HEK293 (cell line): ENCODE results near the gene UCKL1.
"Not testable (repeated sequence)": the region's sequence is repeated elsewhere in the genome, so short reads cannot be mapped to it uniquely, and the experiment has no call there.

ENCODE experiments used
- CTCF ChIA-PET: fragments of 350-600 bp; formaldehyde crosslinking; extraction: SDS; loops from one replicate; lab custom pipeline; 2021; ENCODE audit warnings: antibody characterized with exemption; lab: Yijun Ruan, JAX
- POLR2A ChIA-PET: fragments of 300-600 bp; formaldehyde crosslinking; extraction: SDS; loops from one replicate; lab custom pipeline; 2020; ENCODE audit warnings: antibody characterized with exemption, inconsistent platforms; lab: Yijun Ruan, JAX
- H3K27ac ChIP-seq: fragments of 200-500 bp; sonication (Bioruptor generic); 2 replicates; pipeline ENCODE4 v1.5.1; 2014; ENCODE audit warnings: low read depth, low read length, control low read depth, inconsistent platforms; ENCODE audit errors: extremely low read depth
- H3K36me3 ChIP-seq, 2 experiments: fragments of 200-500 bp in 1 of 2; sonication (Bioruptor generic) in 1 of 2; 1 replicate in 1 of 2; 2 replicates in 1 of 2; pipeline ENCODE4 v1.5.1; 2014 to 2017; ENCODE audit warnings: inconsistent platforms in 2 of 2, low read length in 2 of 2; ENCODE audit not compliant: control insufficient read depth in 2 of 2, insufficient read depth in 1 of 2
- H3K4me1 ChIP-seq: fragments of 200-500 bp; sonication (Bioruptor generic); 2 replicates; pipeline ENCODE4 v1.5.1; 2014; ENCODE audit warnings: mild to moderate bottlenecking, low read length, inconsistent platforms; ENCODE audit not compliant: control insufficient read depth, insufficient read depth
- H3K4me3 ChIP-seq: 2 replicates; pipeline ENCODE4 v1.5.1; 2011; ENCODE audit warnings: low read depth, mild to moderate bottlenecking, control low read depth, low read length, moderate library complexity
- H3K9me3 ChIP-seq: fragments of 200-500 bp; sonication (Bioruptor generic); 2 replicates; pipeline ENCODE4 v1.5.1; 2014; ENCODE audit warnings: low read depth, low read length, inconsistent platforms; ENCODE audit not compliant: control insufficient read depth, insufficient read depth
- EGR2 ChIP-seq: fragments of 450-650 bp; formaldehyde crosslinking; IDR thresholded peaks from 2 replicates; pipeline ENCODE4 v1.5.1; 2016; ENCODE audit warnings: low read depth, missing biosample characterization, missing genetic modification characterization
- ELK4 ChIP-seq: IDR thresholded peaks from 2 replicates; pipeline ENCODE4 v1.6.1; 2011; ENCODE audit warnings: mild to moderate bottlenecking, low read depth, low read length, borderline replicate concordance
- HOXC10 ChIP-seq: sonication (generic); formaldehyde crosslinking; IDR thresholded peaks from 2 replicates; pipeline ENCODE4 v1.8.1; 2023; ENCODE audit warnings: mild to moderate bottlenecking, missing genetic modification reagents
- SETDB1 ChIP-seq: IDR thresholded peaks from one replicate; pipeline ENCODE4 v1.6.1; 2017; ENCODE audit warnings: mild to moderate bottlenecking, low read length, moderate library complexity, mixed read lengths; ENCODE audit not compliant: insufficient read length
- ZEB2 ChIP-seq: fragments of 450-650 bp; formaldehyde crosslinking; IDR thresholded peaks from 2 replicates; pipeline ENCODE4 v1.5.1; 2016; ENCODE audit warnings: missing biosample characterization, missing genetic modification characterization
- ZIC2 ChIP-seq: fragments of 450-650 bp; formaldehyde crosslinking; IDR thresholded peaks from 2 replicates; pipeline ENCODE4 v1.5.1; 2016; ENCODE audit warnings: missing biosample characterization, missing genetic modification characterization
- ZNF140 ChIP-seq: fragments of 450-650 bp; formaldehyde crosslinking; IDR thresholded peaks from 2 replicates; pipeline ENCODE4 v1.5.1; 2016; ENCODE audit warnings: missing biosample characterization, missing genetic modification characterization
- ZNF174 ChIP-seq: fragments of 450-650 bp; formaldehyde crosslinking; IDR thresholded peaks from 2 replicates; pipeline ENCODE4 v1.5.0; 2017; ENCODE audit warnings: missing biosample characterization, mild to moderate bottlenecking, missing genetic modification characterization
- ZNF18 ChIP-seq: fragments of 450-650 bp; formaldehyde crosslinking; IDR thresholded peaks from 2 replicates; pipeline ENCODE4 v1.5.1; 2016; ENCODE audit warnings: missing biosample characterization, missing genetic modification characterization
- ZNF202 ChIP-seq: fragments of 450-650 bp; formaldehyde crosslinking; IDR thresholded peaks from 2 replicates; pipeline ENCODE4 v1.5.1; 2016; ENCODE audit warnings: missing biosample characterization, missing genetic modification characterization, borderline replicate concordance
- ZNF23 ChIP-seq: fragments of 450-650 bp; formaldehyde crosslinking; IDR thresholded peaks from 2 replicates; pipeline ENCODE4 v1.5.1; 2016; ENCODE audit warnings: missing biosample characterization, missing genetic modification characterization, borderline replicate concordance
- ZNF248 ChIP-seq: fragments of 450-650 bp; formaldehyde crosslinking; IDR thresholded peaks from 2 replicates; pipeline ENCODE4 v1.5.1; 2017; ENCODE audit warnings: missing biosample characterization, missing genetic modification characterization
- ZNF324 ChIP-seq: fragments of 450-650 bp; formaldehyde crosslinking; IDR thresholded peaks from 2 replicates; pipeline ENCODE4 v1.5.1; 2016; ENCODE audit warnings: missing biosample characterization, missing genetic modification characterization
- ZNF394 ChIP-seq: fragments of 450-650 bp; formaldehyde crosslinking; IDR thresholded peaks from 2 replicates; pipeline ENCODE4 v1.5.1; 2016; ENCODE audit warnings: missing biosample characterization, missing genetic modification characterization, mild to moderate bottlenecking, moderate library complexity, borderline replicate concordance
- ZNF416 ChIP-seq: fragments of 450-650 bp; formaldehyde crosslinking; IDR thresholded peaks from 2 replicates; pipeline ENCODE4 v1.5.1; 2016; ENCODE audit warnings: missing biosample characterization, missing genetic modification characterization
- ZNF514 ChIP-seq: fragments of 450-650 bp; formaldehyde crosslinking; IDR thresholded peaks from 2 replicates; pipeline ENCODE4 v1.5.1; 2016; ENCODE audit warnings: missing biosample characterization, missing genetic modification characterization
- ZXDB ChIP-seq: fragments of 450-650 bp; formaldehyde crosslinking; IDR thresholded peaks from 2 replicates; pipeline ENCODE4 v1.5.1; 2016; ENCODE audit warnings: missing biosample characterization, missing genetic modification characterization
- TF ChIP-seq, protein P1 (sequence below): fragments of 450-650 bp; formaldehyde crosslinking; IDR thresholded peaks from 2 replicates; pipeline ENCODE4 v1.5.1; 2017; ENCODE audit warnings: missing biosample characterization, missing genetic modification characterization

The UCKL1 gene

DNA sequence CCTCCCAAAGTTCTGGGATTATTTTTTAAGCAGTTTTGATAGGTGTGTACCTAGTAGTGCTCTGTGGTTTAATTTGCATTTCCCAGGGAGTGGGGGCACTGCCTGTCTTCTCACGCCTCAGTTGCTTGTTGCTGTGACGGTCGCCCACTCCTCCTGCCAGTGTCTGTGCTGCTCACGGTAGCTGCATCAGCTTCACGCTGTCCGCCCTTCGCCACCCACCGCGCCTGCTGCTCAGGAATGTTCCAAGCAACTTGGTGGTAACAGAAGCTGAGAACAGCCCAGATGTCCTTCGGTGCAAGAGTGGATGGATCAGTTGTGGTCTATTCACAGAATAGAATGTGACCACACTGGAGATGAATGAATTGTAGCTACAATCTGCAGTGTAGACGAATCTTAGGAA is 38.4 kb downstream of the UCKL1 start:
- H3K4me1 ChIP-seq = no peaks in the 10 kb centered on the region
- ChIA-PET POLR2A (no interaction called here), CTCF (interaction anchor here (0.9 to 2.7 kb wide), 2 partner anchors 8 to 56 kb away, joined by 3 to 17 read pairs; no protein-coding TSS in a partner anchor)
- no peaks in the 10 kb centered on the region for H3K9me3 ChIP-seq
- no peak overlapping the region for H3K4me3 ChIP-seq
- no peak for TF ChIP-seq ZEB2 (tag by site-specific recombination)
- no peak for TF ChIP-seq ELK4
- no peak for TF ChIP-seq ZNF514 (tag by site-specific recombination)
- TF ChIP-seq ZNF23 (tag by site-specific recombination) = no peak
- peak; percentile 66 for TF ChIP-seq EGR2 (tag by site-specific recombination)
- TF ChIP-seq HOXC10 (CRISPR knock-in tag) = no peak
- TF ChIP-seq ZNF202 (tag by site-specific recombination) = no peak
- no peak for TF ChIP-seq SETDB1
- TF ChIP-seq ZNF174 (tag by site-specific recombination) = no peak
- no peak overlapping the region for H3K27ac ChIP-seq
- peaks cover 0 to 17% of the 10 kb centered on the region in 2 experiments; a peak in 2 of 3 replicates for H3K36me3 ChIP-seq

DNA sequence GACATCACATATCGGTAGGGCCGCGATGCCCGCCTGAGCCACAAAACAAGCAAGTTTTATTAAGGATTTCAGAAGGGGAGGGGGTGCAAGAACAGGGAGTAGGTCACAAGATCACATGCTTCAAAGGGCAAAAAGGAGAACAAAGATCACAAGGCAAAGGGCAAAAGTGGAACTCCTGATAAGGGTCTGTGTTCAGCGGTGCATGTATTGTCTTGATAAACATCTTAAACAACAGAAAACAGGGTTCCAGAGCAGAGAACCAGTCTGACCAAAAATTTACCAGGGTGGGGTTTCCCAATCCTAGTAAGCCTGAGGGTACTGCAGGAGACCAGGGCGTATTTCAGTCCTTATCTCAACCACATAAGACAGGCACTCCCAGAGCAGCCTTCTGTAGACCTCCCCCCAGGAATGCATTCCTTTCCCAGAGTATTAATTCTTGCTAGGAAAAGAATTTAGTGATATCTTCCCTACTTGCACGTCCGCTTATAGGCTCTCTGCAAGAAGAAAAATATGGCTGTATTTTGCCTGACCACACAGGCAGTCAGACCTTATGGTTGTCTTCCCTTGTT is 39.8 kb downstream of the UCKL1 start:
- peak; percentile 64 for TF ChIP-seq SETDB1
- TF ChIP-seq, all 188 proteins: peak for 1; not testable (repeated sequence) for 187
- H3K9me3 ChIP-seq, H3K27ac ChIP-seq, H3K4me3 ChIP-seq, POLR2A ChIA-PET, H3K4me1 ChIP-seq: not testable (repeated sequence)
- CTCF ChIA-PET = interaction anchor here (1.6 kb wide), 1 partner anchor 64 kb away, joined by 4 read pairs; the partner anchor contains the start of gene PRPF6
- H3K36me3 ChIP-seq = peaks cover 0 to 17% of the 10 kb centered on the region in 2 experiments; a peak in 2 of 3 replicates

DNA sequence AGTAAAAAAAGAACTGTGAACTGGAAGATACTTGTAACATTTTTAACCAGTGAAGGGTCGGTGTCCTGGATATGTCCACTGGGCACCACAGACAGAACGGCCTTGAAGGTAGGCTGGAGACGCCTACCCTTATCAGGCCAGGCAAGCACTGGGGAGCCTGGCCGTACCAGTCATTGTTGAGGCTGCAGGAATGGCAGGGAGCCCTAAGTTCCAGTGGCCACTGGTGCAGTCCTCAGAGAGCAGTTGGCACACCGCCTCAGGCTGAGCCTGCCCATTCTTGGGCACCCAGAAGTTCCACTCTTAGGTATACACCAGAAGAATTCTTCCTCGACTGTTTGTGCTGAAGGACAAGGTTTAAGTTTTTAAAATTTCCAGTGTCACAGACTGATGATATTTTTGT is 40.7 kb downstream of the UCKL1 start:
- POLR2A ChIA-PET = no interaction called here
- Histone ChIP-seq H3K27ac (no peak overlapping the region), H3K4me3 (no peak overlapping the region), H3K9me3 (no peaks in the 10 kb centered on the region), H3K36me3 (peaks cover 0 to 17% of the 10 kb centered on the region in 2 experiments; a peak in 2 of 3 replicates), H3K4me1 (peaks cover 2% of the 10 kb centered on the region; the same call in 1 of the 2 replicates)
- no peak for TF ChIP-seq ZNF18 (tag by site-specific recombination)
- no peak for TF ChIP-seq ZNF248
- TF ChIP-seq, protein P1, sequence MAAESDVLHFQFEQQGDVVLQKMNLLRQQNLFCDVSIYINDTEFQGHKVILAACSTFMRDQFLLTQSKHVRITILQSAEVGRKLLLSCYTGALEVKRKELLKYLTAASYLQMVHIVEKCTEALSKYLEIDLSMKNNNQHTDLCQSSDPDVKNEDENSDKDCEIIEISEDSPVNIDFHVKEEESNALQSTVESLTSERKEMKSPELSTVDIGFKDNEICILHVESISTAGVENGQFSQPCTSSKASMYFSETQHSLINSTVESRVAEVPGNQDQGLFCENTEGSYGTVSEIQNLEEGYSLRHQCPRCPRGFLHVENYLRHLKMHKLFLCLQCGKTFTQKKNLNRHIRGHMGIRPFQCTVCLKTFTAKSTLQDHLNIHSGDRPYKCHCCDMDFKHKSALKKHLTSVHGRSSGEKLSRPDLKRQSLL = no peak
- TF ChIP-seq ZNF140 = no peak
- no peak for TF ChIP-seq ZIC2 (tag by site-specific recombination)
- no peak for TF ChIP-seq ZNF394 (tag by site-specific recombination)
- TF ChIP-seq ZNF416 (tag by site-specific recombination) = no peak
- TF ChIP-seq ZNF324 (tag by site-specific recombination) = no peak
- no peak for TF ChIP-seq ZXDB (tag by site-specific recombination)
- CTCF ChIA-PET = interaction anchor here (0.6 to 1.6 kb wide), 5 partner anchors 14 to 377 kb away, joined by 3 to 4 read pairs (median 3); partner anchors contain the start of gene PRPF6
